Karpas-422 (cell line): ENCODE measurements around the gene KMT5C. TPM values are rescaled to one million over a fixed set of nuclear protein-coding genes. Genes with fewer than 3 reads are reported as not detected.

Experiments used
- DNase-seq: peaks from one replicate; pipeline ENCODE4 v3.0.0-alpha.2; 2015
- H2AFZ ChIP-seq: fragments of 200-600 bp; sonication (generic); 2 replicates; pipeline ENCODE4 v1.6.1; 2014; ENCODE audit warnings: antibody characterized with exemption, low read length, mixed read lengths
- H3K27ac ChIP-seq: fragments of 200-600 bp; sonication (generic); 2 replicates; pipeline ENCODE4 v1.5.1; 2014; ENCODE audit warnings: mild to moderate bottlenecking, low read length, moderate library complexity
- H3K27me3 ChIP-seq: fragments of 200-600 bp; sonication (generic); 2 replicates; pipeline ENCODE4 v1.6.1; 2014; ENCODE audit warnings: low read length, mixed read lengths
- H3K36me3 ChIP-seq: fragments of 200-600 bp; sonication (generic); 2 replicates; pipeline ENCODE4 v1.6.1; 2014; ENCODE audit warnings: low read length, mixed read lengths; ENCODE audit not compliant: insufficient read depth
- H3K4me1 ChIP-seq: fragments of 200-600 bp; sonication (generic); 2 replicates; pipeline ENCODE4 v1.6.1; 2014; ENCODE audit warnings: mild to moderate bottlenecking, low read length, mixed read lengths
- H3K4me2 ChIP-seq: fragments of 200-600 bp; sonication (generic); 2 replicates; pipeline ENCODE4 v1.6.1; 2014; ENCODE audit warnings: low read length, low read depth, mild to moderate bottlenecking; ENCODE audit not compliant: poor library complexity, severe bottlenecking
- H3K4me3 ChIP-seq: fragments of 200-600 bp; sonication (generic); 2 replicates; pipeline ENCODE4 v1.5.1; 2014; ENCODE audit warnings: mild to moderate bottlenecking, antibody characterized with exemption, low read length, mixed read lengths
- H3K79me2 ChIP-seq: fragments of 200-600 bp; sonication (generic); 2 replicates; pipeline ENCODE4 v1.6.1; 2014; ENCODE audit warnings: mild to moderate bottlenecking, low read length, mixed read lengths
- H3K9ac ChIP-seq: fragments of 200-600 bp; sonication (generic); 2 replicates; pipeline ENCODE4 v1.6.0; 2014; ENCODE audit warnings: low read length
- H3K9me2 ChIP-seq: fragments of 200-600 bp; sonication (generic), shearing (Covaris generic); replicated peaks from 2 replicates; pipeline ENCODE4 v1.6.0; 2014; ENCODE audit warnings: mild to moderate bottlenecking, low read length, moderate library complexity; ENCODE audit not compliant: insufficient read depth
- H3K9me3 ChIP-seq: fragments of 300-700, 200-600 bp; sonication (generic); 2 replicates; pipeline ENCODE4 v1.6.1; 2014; ENCODE audit warnings: low read length, mixed read lengths
- H4K20me1 ChIP-seq: fragments of 200-600 bp; sonication (generic); 2 replicates; pipeline ENCODE4 v1.6.1; 2014; ENCODE audit warnings: mild to moderate bottlenecking, antibody characterized with exemption, low read length, low read depth; ENCODE audit not compliant: insufficient read depth
- total RNA-seq: library from RNA; depleted of rRNA; stranded (reverse); fragments of >200 nt; shearing (Covaris generic); gene quantifications from 2 replicates; pipeline ENCODE4 v1.2.3, GENCODE V29; 2014; ENCODE audit warnings: low replicate concordance

The KMT5C gene
- total RNA-seq, 1 experiment from 2014 or later: 10.3 TPM

GRCh38 chr19:55370305-55370988 lies 30.8 kb downstream of the KMT5C start, which contains the start of gene IL11:
TSS of gene IL11 (minus strand) at chr19:55370463. CDS start at chr19:55370310, 153 bp downstream.
- H3K9me3 ChIP-seq: no peaks in the 10 kb centered on the region
- no peaks in the 10 kb centered on the region for H3K27me3 ChIP-seq
- H3K4me2 ChIP-seq: no peak within 1 kb of the TSS
- no peaks in the 10 kb centered on the region; the same call in 1 of the 2 replicates for H4K20me1 ChIP-seq
- no peak within 1 kb of the TSS for H3K9ac ChIP-seq
- no peaks in the 10 kb centered on the region for H3K79me2 ChIP-seq
- DNase-seq: no peak
- no peak within 1 kb of the TSS for H3K4me3 ChIP-seq
- H3K9me2 ChIP-seq: no peaks in the 10 kb centered on the region
- H3K36me3 ChIP-seq: no peaks in the 10 kb centered on the region
- H3K27ac ChIP-seq: no peak within 1 kb of the TSS
- H2AFZ ChIP-seq: no peak within 1 kb of the TSS
- no peaks in the 10 kb centered on the region for H3K4me1 ChIP-seq

GRCh38 chr19:55372316-55373081 lies 32.8 kb downstream of the KMT5C start:
- Histone ChIP-seq H3K36me3 (no peaks in the 10 kb centered on the region), H3K27me3 (no peaks in the 10 kb centered on the region), H2AFZ (no peak overlapping the region), H3K9ac (no peak overlapping the region), H3K4me2 (no peak overlapping the region), H3K79me2 (no peaks in the 10 kb centered on the region), H3K9me3 (no peaks in the 10 kb centered on the region), H3K4me1 (peaks cover 1% of the 10 kb centered on the region), H3K9me2 (no peaks in the 10 kb centered on the region), H4K20me1 (peaks cover 1% of the 10 kb centered on the region; the same call in 1 of the 2 replicates), H3K27ac (no peak overlapping the region), H3K4me3 (no peak overlapping the region)
- no peak for DNase-seq

DNA sequence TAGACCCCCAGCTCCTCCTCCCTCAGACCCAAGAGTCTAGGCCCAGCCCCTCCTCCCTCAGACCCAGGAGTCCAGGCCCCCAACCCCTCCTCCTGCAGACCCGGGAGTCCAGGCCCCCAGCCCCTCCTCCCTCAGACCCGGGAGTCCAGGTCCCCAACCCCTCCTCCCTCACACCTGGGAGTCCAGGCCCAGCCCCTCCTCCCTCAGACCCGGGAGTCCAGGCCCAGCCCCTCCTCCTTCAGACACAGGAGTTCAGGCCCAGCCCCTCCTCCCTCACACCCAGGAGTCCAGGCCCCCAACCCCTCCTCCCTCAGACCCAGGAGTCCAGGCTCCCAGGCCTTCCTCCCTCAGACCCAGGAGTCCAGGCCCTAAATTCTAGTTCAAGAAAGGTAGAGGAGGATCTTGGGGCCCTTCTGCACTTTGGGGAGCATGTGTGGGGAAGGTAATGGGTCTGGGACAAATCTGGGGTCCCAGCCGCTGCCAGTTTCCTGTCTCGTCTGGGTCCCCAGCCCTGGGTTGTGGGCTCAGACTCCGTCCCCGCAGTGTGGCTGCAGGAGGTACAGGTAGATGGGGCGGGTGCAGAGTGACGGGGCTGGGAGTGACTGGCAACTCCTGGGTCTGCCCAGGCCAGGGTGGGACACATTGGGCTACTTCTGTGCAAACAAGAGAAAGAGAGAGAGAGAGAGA lies 33.8 kb downstream of the KMT5C start:
- Histone ChIP-seq H3K4me1 (peaks cover 11% of the 10 kb centered on the region), H3K9me2 (no peaks in the 10 kb centered on the region), H3K27me3 (no peaks in the 10 kb centered on the region), H4K20me1 (peaks cover 8% of the 10 kb centered on the region; the same call in 1 of the 2 replicates), H3K79me2 (no peaks in the 10 kb centered on the region), H3K9me3 (no peaks in the 10 kb centered on the region), H3K4me2 (no peak overlapping the region), H3K9ac (no peak overlapping the region), H3K27ac (no peak overlapping the region), H2AFZ (no peak overlapping the region), H3K4me3 (no peak overlapping the region), H3K36me3 (no peaks in the 10 kb centered on the region)
- DNase-seq: peak; percentile 51

GRCh38 chr19:55373993-55374757 lies 34.5 kb downstream of the KMT5C start:
- no peak overlapping the region for H3K4me2 ChIP-seq
- no peak overlapping the region for H3K9ac ChIP-seq
- no peaks in the 10 kb centered on the region for H3K27me3 ChIP-seq

GRCh38 chr19:55376241-55376933 lies 36.7 kb downstream of the KMT5C start, which contains the start of gene TMEM190:
TSS of gene TMEM190 (plus strand) at chr19:55376826. CDS start at chr19:55376854, 28 bp downstream.
- DNase-seq: no peak
- Histone ChIP-seq H3K27me3 (no peaks in the 10 kb centered on the region), H3K4me1 (peaks cover 12% of the 10 kb centered on the region), H3K9ac (no peak within 1 kb of the TSS), H3K9me2 (no peaks in the 10 kb centered on the region), H3K79me2 (no peaks in the 10 kb centered on the region), H4K20me1 (peaks cover 19% of the 10 kb centered on the region; the same call in 1 of the 2 replicates), H3K36me3 (no peaks in the 10 kb centered on the region), H3K4me2 (no peak within 1 kb of the TSS), H3K27ac (no peak within 1 kb of the TSS), H3K4me3 (no peak within 1 kb of the TSS), H3K9me3 (no peaks in the 10 kb centered on the region), H2AFZ (no peak within 1 kb of the TSS)

More at GRCh38 chr19:55373993-55374757, 34.5 kb downstream of the KMT5C start:
- H4K20me1 ChIP-seq: peaks cover 15% of the 10 kb centered on the region; the same call in 1 of the 2 replicates
- H3K79me2 ChIP-seq: no peaks in the 10 kb centered on the region
- H3K9me3 ChIP-seq: no peaks in the 10 kb centered on the region
- DNase-seq: no peak
- H3K4me1 ChIP-seq: peaks cover 12% of the 10 kb centered on the region
- H3K4me3 ChIP-seq: no peak overlapping the region
- no peak overlapping the region for H3K27ac ChIP-seq
- H2AFZ ChIP-seq: no peak overlapping the region
- no peaks in the 10 kb centered on the region for H3K36me3 ChIP-seq
- no peaks in the 10 kb centered on the region for H3K9me2 ChIP-seq

DNA sequence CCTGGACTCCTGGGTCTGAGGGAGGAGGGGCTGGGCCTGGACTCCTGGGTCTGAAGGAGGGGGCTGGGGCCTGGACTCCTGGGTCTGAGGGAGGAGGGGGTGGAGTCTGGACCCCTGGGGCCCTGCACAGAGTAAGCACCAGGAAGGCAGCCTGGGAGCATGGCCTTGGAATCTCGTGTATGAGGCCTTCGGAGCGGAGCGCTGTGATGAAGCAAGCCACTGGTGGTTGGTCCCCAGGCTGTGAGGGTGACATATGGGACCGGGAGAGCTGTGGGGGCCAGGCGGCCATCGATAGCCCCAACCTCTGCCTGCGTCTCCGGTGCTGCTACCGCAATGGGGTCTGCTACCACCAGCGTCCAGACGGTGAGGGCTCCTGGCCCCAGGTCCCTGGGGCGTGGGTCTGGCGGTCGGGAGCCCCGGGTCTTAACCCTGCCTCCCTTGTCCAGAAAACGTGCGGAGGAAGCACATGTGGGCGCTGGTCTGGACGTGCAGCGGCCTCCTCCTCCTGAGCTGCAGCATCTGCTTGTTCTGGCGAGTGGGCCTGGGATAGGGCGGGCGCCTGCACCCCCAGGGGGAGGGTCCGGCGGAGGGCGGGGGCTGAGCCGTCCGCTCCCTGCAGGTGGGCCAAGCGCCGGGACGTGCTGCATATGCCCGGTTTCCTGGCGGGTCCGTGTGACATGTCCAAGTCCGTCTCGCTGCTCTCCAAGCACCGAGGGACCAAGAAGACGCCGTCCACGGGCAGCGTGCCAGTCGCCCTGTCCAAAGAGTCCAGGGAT lies 37.9 kb downstream of the KMT5C start:
- Histone ChIP-seq H3K27ac (no peak overlapping the region), H3K9ac (0 out of 2 replicates have a peak overlapping the region, but pooled peaks have one; percentile 9), H3K79me2 (no peaks in the 10 kb centered on the region)

GRCh38 chr19:55379174-55379573 lies 39.5 kb downstream of the KMT5C start:
- Histone ChIP-seq H3K4me1 (peaks cover 21% of the 10 kb centered on the region), H3K9ac (no peak overlapping the region), H3K27ac (no peak overlapping the region), H4K20me1 (peaks cover 19% of the 10 kb centered on the region; the same call in 1 of the 2 replicates), H3K4me2 (no peak overlapping the region), H3K9me2 (no peaks in the 10 kb centered on the region), H3K27me3 (no peaks in the 10 kb centered on the region), H2AFZ (no peak overlapping the region), H3K4me3 (no peak overlapping the region), H3K36me3 (no peaks in the 10 kb centered on the region), H3K79me2 (no peaks in the 10 kb centered on the region), H3K9me3 (no peaks in the 10 kb centered on the region)
- DNase-seq: no peak

More for the DNA sequence above, 37.9 kb downstream of the KMT5C start:
- Histone ChIP-seq H3K9me2 (no peaks in the 10 kb centered on the region), H3K9me3 (no peaks in the 10 kb centered on the region), H3K4me3 (no peak overlapping the region), H3K4me2 (no peak overlapping the region), H4K20me1 (peaks cover 19% of the 10 kb centered on the region; the same call in 1 of the 2 replicates), H2AFZ (no peak overlapping the region), H3K36me3 (no peaks in the 10 kb centered on the region), H3K27me3 (no peaks in the 10 kb centered on the region), H3K4me1 (peaks cover 12% of the 10 kb centered on the region)
- DNase-seq: no peak
